Measurements from ENCODE around the gene IQCB1.

- no peak for TF ChIP-seq GLIS3 (CRISPR knock-in tag; IDR thresholded peaks at IDR 0.05)
- TF ChIP-seq CREB5 (CRISPR knock-in tag; IDR thresholded peaks at IDR 0.05; ENCODE audit: low read depth): no peak
- no peak for TF ChIP-seq ZFP3 (CRISPR knock-in tag; IDR thresholded peaks at IDR 0.05)
- TF ChIP-seq CSDC2 (CRISPR knock-in tag; IDR thresholded peaks at IDR 0.05): no peak
- TF ChIP-seq POU6F1 (CRISPR knock-in tag; IDR thresholded peaks at IDR 0.05; ENCODE audit: borderline replicate concordance, low read depth): no peak
- TF ChIP-seq ISL1 (CRISPR knock-in tag; IDR thresholded peaks at IDR 0.05): no peak
- TF ChIP-seq ZFP30 (CRISPR knock-in tag; IDR thresholded peaks at IDR 0.05): no peak
These were observed 10.0 kb upstream of the IQCB1 start for GRCh38 chr3:121844892-121845291.

Measured in SK-N-SH treated with all-trans-retinoic acid at 6 μM for 48 hours (cell line).